Measurements from ENCODE around the gene DCAF4L1. TPM values are rescaled to one million over a fixed set of nuclear protein-coding genes. Genes with fewer than 3 reads are reported as not detected.

The DCAF4L1 gene
- total RNA-seq, 6 donors from 2014 or later, result under 0.01 to 1.4 (median 0.29) TPM

GRCh38 chr4:41964401-41964800 lies 17.2 kb upstream of the DCAF4L1 start:
- Histone ChIP-seq H3K36me3 (peaks cover 0 to 5% (median 0%) of the 10 kb centered on the region in 4 donors), H3K9me3 (no peaks in the 10 kb centered on the region), H3K4me3 (no peak overlapping the region), H3K27me3 (no peaks in the 10 kb centered on the region), H3K4me1 (no peaks in the 10 kb centered on the region), H3K27ac (no peak overlapping the region)
- ATAC-seq (ENCODE audit: low FRiP score in 2 of 2) (no peak), DNase-seq (no peak)
- TF ChIP-seq POLR2A (IDR thresholded peaks at IDR 0.05) (no peak), CTCF (IDR thresholded peaks at IDR 0.05) (no peak), EP300 (IDR thresholded peaks at IDR 0.05) (no peak), POLR2AphosphoS5 (IDR thresholded peaks at IDR 0.05) (no peak)
- 96 to 100% methylated on average over 1 of the region's 1 CpG for WGBS, 2 donors

- Histone ChIP-seq H3K4me3 (no peak overlapping the region), H3K36me3 (no peaks in the 10 kb centered on the region), H3K9me3 (no peaks in the 10 kb centered on the region), H3K27ac (no peak overlapping the region), H3K27me3 (no peaks in the 10 kb centered on the region), H3K4me1 (no peaks in the 10 kb centered on the region)
- ATAC-seq (ENCODE audit: low FRiP score in 2 of 2), result no peak
- WGBS, 2 donors, result 88% methylated on average over 2 of the region's 2 CpGs
- TF ChIP-seq POLR2A (IDR thresholded peaks at IDR 0.05) (no peak), POLR2AphosphoS5 (IDR thresholded peaks at IDR 0.05) (no peak), CTCF (IDR thresholded peaks at IDR 0.05) (no peak), EP300 (IDR thresholded peaks at IDR 0.05) (no peak)
- no peak for DNase-seq
Observed at GRCh38 chr4:41967392-41967791, 14.2 kb upstream of the DCAF4L1 start.

GRCh38 chr4:41969671-41970070 lies 11.9 kb upstream of the DCAF4L1 start:
- TF ChIP-seq CTCF (IDR thresholded peaks at IDR 0.05) (no peak), POLR2AphosphoS5 (IDR thresholded peaks at IDR 0.05) (no peak), EP300 (IDR thresholded peaks at IDR 0.05) (no peak), POLR2A (IDR thresholded peaks at IDR 0.05) (no peak)
- no peaks in the 10 kb centered on the region for H3K4me1 ChIP-seq
- H3K36me3 ChIP-seq, result no peaks in the 10 kb centered on the region

GRCh38 chr4:41975341-41975740 lies 6.2 kb upstream of the DCAF4L1 start:
- 68 to 73% methylated on average over 1 of the region's 1 CpG for WGBS, 2 donors
- Histone ChIP-seq H3K9me3 (no peaks in the 10 kb centered on the region), H3K4me1 (no peaks in the 10 kb centered on the region), H3K4me3 (no peak overlapping the region), H3K27me3 (no peaks in the 10 kb centered on the region), H3K36me3 (no peaks in the 10 kb centered on the region), H3K27ac (no peak overlapping the region)
- DNase-seq (no peak), ATAC-seq (ENCODE audit: low FRiP score in 2 of 2) (no peak)
- no peak for TF ChIP-seq EP300 (IDR thresholded peaks at IDR 0.05)
- no peak for TF ChIP-seq CTCF (IDR thresholded peaks at IDR 0.05)
- TF ChIP-seq POLR2A (IDR thresholded peaks at IDR 0.05), result no peak
- TF ChIP-seq POLR2AphosphoS5 (IDR thresholded peaks at IDR 0.05), result no peak

More at GRCh38 chr4:41969671-41970070, 11.9 kb upstream of the DCAF4L1 start:
- DNase-seq (no peak), ATAC-seq (ENCODE audit: low FRiP score in 2 of 2) (no peak)
- Histone ChIP-seq H3K4me3 (no peak overlapping the region), H3K27me3 (no peaks in the 10 kb centered on the region), H3K9me3 (no peaks in the 10 kb centered on the region), H3K27ac (no peak overlapping the region)

GRCh38 chr4:41976775-41977516 lies 4.6 kb upstream of the DCAF4L1 start:
- Histone ChIP-seq H3K9me3 (no peaks in the 10 kb centered on the region), H3K36me3 (no peaks in the 10 kb centered on the region), H3K4me3 (no peak overlapping the region), H3K4me1 (no peaks in the 10 kb centered on the region), H3K27ac (no peak overlapping the region), H3K27me3 (no peaks in the 10 kb centered on the region)
- TF ChIP-seq CTCF (IDR thresholded peaks at IDR 0.05), result no peak
- no peak for TF ChIP-seq POLR2AphosphoS5 (IDR thresholded peaks at IDR 0.05)
- TF ChIP-seq EP300 (IDR thresholded peaks at IDR 0.05), result no peak
- no peak for TF ChIP-seq POLR2A (IDR thresholded peaks at IDR 0.05)
- WGBS, 2 donors, result 45 to 53% methylated on average over 1 of the region's 1 CpG
- DNase-seq (no peak), ATAC-seq (ENCODE audit: low FRiP score in 2 of 2) (no peak)
